Lower leg skin (tissue), 4 donors: ENCODE data around the gene KIF27. TPM values are rescaled to one million over a fixed set of nuclear protein-coding genes. Genes with fewer than 3 reads are reported as not detected.

Experiments used
- DNase-seq, 2 donors: peaks; one replicate each; pipeline ENCODE4 v3.0.0-alpha.2; 2019; ENCODE audit warnings: low spot score in 2 of 2
- H3K4me3 ChIP-seq: fragments of 200-600 bp; sonication (generic); 2 replicates; pipeline ENCODE4 v1.5.1; 2017; ENCODE audit warnings: mild to moderate bottlenecking, low read depth; ENCODE audit not compliant: poor library complexity, severe bottlenecking
- POLR2A ChIP-seq, 2 donors: fragments of 450-650 bp; IDR thresholded peaks; one replicate each; pipeline ENCODE4 v1.6.1; 2016 to 2017; ENCODE audit warnings: antibody characterized with exemption in 2 of 2, mild to moderate bottlenecking in 1 of 2, moderate library complexity in 1 of 2
- WGBS, 2 donors: methylation state at CpG; one replicate each; pipeline ENCODE4 v1.1.5; 2018; 5-methylcytosine and 5-hydroxymethylcytosine counted together
- intact Hi-C: fragments of 100-400 bp; cut with DNase I; formaldehyde crosslinking; loops from one replicate; pipeline ENCODE4 v1.15.0; 2023; ENCODE audit warnings: low total_unique reads
- microRNA-seq, 2 donors: library from miRNA; unstranded; fragments of <30 nt; microRNA quantifications; one replicate each; pipeline ENCODE4, GENCODE V29; 2016; ENCODE audit warnings: borderline replicate concordance in 2 of 2, borderline number of aligned reads in 1 of 2
- total RNA-seq, 4 donors: library from RNA; depleted of rRNA; stranded (reverse); fragments of >200 nt; gene quantifications; one replicate each; pipeline ENCODE4 v1.1.0, GENCODE V29; 2016
- TF ChIP-seq, protein P1 (sequence below), 3 donors: fragments of 450-650 bp; IDR thresholded peaks; one replicate each; pipeline ENCODE4 v1.5.1; 2016; ENCODE audit warnings: antibody characterized with exemption in 3 of 3, mild to moderate bottlenecking in 3 of 3, moderate library complexity in 2 of 3

Gene KIF27
- total RNA-seq, 4 donors from 2014 or later: 3.4 to 6.3 (median 5.4) TPM

DNA sequence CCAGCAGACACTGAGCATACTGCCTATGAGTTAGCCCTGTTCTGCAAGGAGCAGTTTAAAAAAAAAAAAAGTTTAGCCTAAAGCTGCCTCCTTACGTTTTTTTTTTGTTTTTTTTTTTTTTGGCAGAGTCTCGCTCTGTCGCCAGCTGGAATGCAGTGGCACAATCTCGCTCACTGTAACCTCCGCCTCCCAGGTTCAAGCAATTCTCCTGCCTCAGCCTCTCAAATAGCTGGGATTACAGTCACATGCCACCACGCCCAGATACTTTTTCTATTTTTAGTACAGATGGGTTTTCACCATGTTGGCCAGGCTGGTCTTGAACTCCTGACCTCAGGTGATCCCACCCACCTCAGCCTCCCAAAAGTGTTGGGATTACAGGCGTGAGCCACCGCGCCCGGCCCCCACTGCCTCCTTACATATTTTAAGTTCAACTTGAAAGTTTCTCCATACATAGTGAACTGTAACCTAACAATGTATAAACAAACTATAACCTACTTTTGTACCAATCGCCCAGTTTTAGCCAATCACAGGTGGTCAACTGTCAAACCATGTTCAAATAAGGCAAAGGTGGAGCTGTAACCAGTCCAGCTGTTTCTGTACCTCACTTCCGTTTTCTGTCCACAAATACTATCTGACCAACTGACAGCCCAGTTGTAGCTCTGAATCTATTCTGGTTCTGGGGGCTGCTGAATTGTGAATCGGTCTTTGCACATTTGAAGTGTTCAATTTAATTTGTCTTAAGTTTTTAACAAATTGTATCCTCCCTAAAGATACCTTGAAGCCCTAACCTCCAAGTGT is 120.8 kb downstream of the KIF27 start:
- no peak for DNase-seq
- H3K4me3 ChIP-seq: no peak overlapping the region
- TF ChIP-seq, protein P1, sequence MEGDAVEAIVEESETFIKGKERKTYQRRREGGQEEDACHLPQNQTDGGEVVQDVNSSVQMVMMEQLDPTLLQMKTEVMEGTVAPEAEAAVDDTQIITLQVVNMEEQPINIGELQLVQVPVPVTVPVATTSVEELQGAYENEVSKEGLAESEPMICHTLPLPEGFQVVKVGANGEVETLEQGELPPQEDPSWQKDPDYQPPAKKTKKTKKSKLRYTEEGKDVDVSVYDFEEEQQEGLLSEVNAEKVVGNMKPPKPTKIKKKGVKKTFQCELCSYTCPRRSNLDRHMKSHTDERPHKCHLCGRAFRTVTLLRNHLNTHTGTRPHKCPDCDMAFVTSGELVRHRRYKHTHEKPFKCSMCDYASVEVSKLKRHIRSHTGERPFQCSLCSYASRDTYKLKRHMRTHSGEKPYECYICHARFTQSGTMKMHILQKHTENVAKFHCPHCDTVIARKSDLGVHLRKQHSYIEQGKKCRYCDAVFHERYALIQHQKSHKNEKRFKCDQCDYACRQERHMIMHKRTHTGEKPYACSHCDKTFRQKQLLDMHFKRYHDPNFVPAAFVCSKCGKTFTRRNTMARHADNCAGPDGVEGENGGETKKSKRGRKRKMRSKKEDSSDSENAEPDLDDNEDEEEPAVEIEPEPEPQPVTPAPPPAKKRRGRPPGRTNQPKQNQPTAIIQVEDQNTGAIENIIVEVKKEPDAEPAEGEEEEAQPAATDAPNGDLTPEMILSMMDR (IDR thresholded peaks at IDR 0.05): no peak
- no peak for TF ChIP-seq POLR2A (IDR thresholded peaks at IDR 0.05)
- 75 to 78% methylated on average over 13 of the region's 13 CpGs for WGBS, 2 donors
- intact Hi-C loops: no loop called here

- DNase-seq: no peak
- intact Hi-C loops: no loop called here
- TF ChIP-seq, protein P1 (IDR thresholded peaks at IDR 0.05): no peak
- no peak for TF ChIP-seq POLR2A (IDR thresholded peaks at IDR 0.05)
- no peak overlapping the region for H3K4me3 ChIP-seq
- WGBS, 2 donors: 98 to 100% methylated on average over 2 of the region's 2 CpGs
Observed at GRCh38 chr9:83794051-83794450, 127.2 kb downstream of the KIF27 start.

GRCh38 chr9:83792746-83793145 is 128.5 kb downstream of the KIF27 start:
- TF ChIP-seq, protein P1 (IDR thresholded peaks at IDR 0.05): no peak
- TF ChIP-seq POLR2A (IDR thresholded peaks at IDR 0.05): no peak
- WGBS, 2 donors: 87 to 89% methylated on average over 1 of the region's 1 CpG
- no peak for DNase-seq
- intact Hi-C loops: no loop called here
- no peak overlapping the region for H3K4me3 ChIP-seq

Small RNA genes within 50 kb of the gene (microRNA-seq; reads per million reads assigned to microRNA genes)
- gene MIR7-1: 42.1 to 51.5 reads per million in 2 donors

Other genes starting within 250 kb of the KIF27 start
- 100 to 1,000 TPM in 2 of 4 donors, 10 to 100 TPM in 2; 92.7 to 120 (median 101) TPM for gene UBQLN1, start 213.5 kb downstream of the KIF27 start, total RNA-seq
- 1 to 10 TPM; 1.3 to 4.5 (median 2.6) TPM for gene GKAP1, start 103.7 kb downstream of the KIF27 start, total RNA-seq
- 100 to 1,000 TPM; 398 to 493 (median 413) TPM for gene HNRNPK, start 58.8 kb upstream of the KIF27 start, total RNA-seq
- 1 to 10 TPM; 3.5 to 5.5 (median 3.9) TPM for gene RMI1, start 59.4 kb upstream of the KIF27 start, total RNA-seq